ENCODE measurements around the gene CDC27. TPM values are rescaled to one million over a fixed set of nuclear protein-coding genes. Genes with fewer than 3 reads are reported as not detected.

The CDC27 gene
- polyA plus RNA-seq, 1 donor from 2014 or later: 50.1 TPM

DNA sequence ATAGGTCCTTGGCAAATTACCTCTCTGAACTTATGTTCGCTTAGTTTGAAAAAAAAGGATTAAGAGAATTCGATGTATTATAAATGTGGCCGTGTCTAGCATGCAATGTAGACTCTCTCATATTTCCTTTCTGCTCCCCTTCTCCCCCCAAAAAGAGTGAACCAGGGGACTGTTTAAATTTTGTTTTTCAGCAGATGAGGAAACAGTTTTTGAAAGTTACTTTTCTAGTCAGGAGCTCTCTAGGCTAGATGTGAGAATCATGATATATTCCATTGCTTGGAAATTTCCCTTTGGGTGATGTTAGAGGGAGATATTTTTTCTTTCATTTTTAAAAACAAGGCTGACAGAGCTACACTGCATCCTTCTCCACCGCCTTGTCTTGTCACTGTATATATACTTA lies 1.1 kb upstream of the CDC27 start:
- no peak for TF ChIP-seq POLR2AphosphoS5 (IDR thresholded peaks at IDR 0.05)
- Histone ChIP-seq H3F3A (ENCODE audit: insufficient read depth, low read length, poor library complexity, severe bottlenecking) (no peaks in the 10 kb centered on the region), H3K36me3 (ENCODE audit: insufficient read depth, low read length) (no peaks in the 10 kb centered on the region), H3K9ac (ENCODE audit: low read length) (no peak overlapping the region), H3K9me2 (ENCODE audit: insufficient read depth, low read length) (no peaks in the 10 kb centered on the region), H3K4me2 (ENCODE audit: low read length) (no peak overlapping the region), H3K79me2 (replicated peaks; ENCODE audit: insufficient read depth, low read length) (peaks cover 38% of the 10 kb centered on the region), H3K4me3 (ENCODE audit: low read length) (no peak overlapping the region), H4K20me1 (ENCODE audit: insufficient read depth) (no peaks in the 10 kb centered on the region), H3K27me3 (ENCODE audit: insufficient read depth, low read depth, low read length) (no peaks in the 10 kb centered on the region), H2AFZ (ENCODE audit: low read depth, low read length) (no peak overlapping the region), H3K27ac (ENCODE audit: low read length) (no peak overlapping the region), H3K9me3 (ENCODE audit: low read length) (no peaks in the 10 kb centered on the region)

DNA sequence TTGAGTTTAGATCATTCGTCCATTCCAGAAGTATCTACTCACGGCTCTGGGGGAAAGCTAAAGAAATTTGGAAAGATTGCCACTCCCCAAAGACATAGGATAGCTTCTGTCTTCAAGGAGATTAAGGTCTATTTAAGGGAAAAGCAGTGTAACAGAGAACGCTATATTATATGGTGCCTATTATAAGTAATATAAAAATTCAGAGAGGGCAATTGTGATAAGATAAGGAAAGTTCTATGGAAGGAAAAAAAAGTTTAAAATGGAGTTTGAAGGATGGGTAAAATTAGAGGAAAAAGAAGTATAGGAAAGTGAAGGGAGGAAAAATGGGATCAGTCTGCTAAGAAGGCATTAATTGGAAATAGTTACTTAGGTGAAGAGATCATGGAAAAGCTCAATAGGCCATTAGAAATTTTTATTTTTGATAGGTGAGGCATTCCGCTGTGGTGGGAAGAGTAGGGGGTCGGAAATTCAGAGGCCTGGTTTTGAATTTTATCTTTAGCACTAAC lies 690 bp upstream of the CDC27 start:
- H3K4me2 ChIP-seq (ENCODE audit: low read length): peak overlapping the region; percentile 54
- H3K4me3 ChIP-seq (ENCODE audit: low read length): peak overlapping the region; percentile 83
- H3K9me3 ChIP-seq (ENCODE audit: low read length): no peaks in the 10 kb centered on the region
- no peak overlapping the region for H3K27ac ChIP-seq (ENCODE audit: low read length)
- H4K20me1 ChIP-seq (ENCODE audit: insufficient read depth): no peaks in the 10 kb centered on the region
- no peaks in the 10 kb centered on the region for H3K27me3 ChIP-seq (ENCODE audit: insufficient read depth, low read depth, low read length)
- H3K9me2 ChIP-seq (ENCODE audit: insufficient read depth, low read length): no peaks in the 10 kb centered on the region
- peaks cover 40% of the 10 kb centered on the region for H3K79me2 ChIP-seq (replicated peaks; ENCODE audit: insufficient read depth, low read length)
- peak overlapping the region; percentile 35 for H2AFZ ChIP-seq (ENCODE audit: low read depth, low read length)
- no peaks in the 10 kb centered on the region for H3K36me3 ChIP-seq (ENCODE audit: insufficient read depth, low read length)
- H3K9ac ChIP-seq (ENCODE audit: low read length): peak overlapping the region; percentile 96
- H3F3A ChIP-seq (ENCODE audit: insufficient read depth, low read length, poor library complexity, severe bottlenecking): no peaks in the 10 kb centered on the region
- no peak for TF ChIP-seq SMC3 (conservative IDR thresholded peaks at IDR 0.05; ENCODE audit: poor library complexity)
- TF ChIP-seq, protein P1, sequence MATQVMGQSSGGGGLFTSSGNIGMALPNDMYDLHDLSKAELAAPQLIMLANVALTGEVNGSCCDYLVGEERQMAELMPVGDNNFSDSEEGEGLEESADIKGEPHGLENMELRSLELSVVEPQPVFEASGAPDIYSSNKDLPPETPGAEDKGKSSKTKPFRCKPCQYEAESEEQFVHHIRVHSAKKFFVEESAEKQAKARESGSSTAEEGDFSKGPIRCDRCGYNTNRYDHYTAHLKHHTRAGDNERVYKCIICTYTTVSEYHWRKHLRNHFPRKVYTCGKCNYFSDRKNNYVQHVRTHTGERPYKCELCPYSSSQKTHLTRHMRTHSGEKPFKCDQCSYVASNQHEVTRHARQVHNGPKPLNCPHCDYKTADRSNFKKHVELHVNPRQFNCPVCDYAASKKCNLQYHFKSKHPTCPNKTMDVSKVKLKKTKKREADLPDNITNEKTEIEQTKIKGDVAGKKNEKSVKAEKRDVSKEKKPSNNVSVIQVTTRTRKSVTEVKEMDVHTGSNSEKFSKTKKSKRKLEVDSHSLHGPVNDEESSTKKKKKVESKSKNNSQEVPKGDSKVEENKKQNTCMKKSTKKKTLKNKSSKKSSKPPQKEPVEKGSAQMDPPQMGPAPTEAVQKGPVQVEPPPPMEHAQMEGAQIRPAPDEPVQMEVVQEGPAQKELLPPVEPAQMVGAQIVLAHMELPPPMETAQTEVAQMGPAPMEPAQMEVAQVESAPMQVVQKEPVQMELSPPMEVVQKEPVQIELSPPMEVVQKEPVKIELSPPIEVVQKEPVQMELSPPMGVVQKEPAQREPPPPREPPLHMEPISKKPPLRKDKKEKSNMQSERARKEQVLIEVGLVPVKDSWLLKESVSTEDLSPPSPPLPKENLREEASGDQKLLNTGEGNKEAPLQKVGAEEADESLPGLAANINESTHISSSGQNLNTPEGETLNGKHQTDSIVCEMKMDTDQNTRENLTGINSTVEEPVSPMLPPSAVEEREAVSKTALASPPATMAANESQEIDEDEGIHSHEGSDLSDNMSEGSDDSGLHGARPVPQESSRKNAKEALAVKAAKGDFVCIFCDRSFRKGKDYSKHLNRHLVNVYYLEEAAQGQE (IDR thresholded peaks at IDR 0.05; ENCODE audit: borderline replicate concordance): no peak

DNA sequence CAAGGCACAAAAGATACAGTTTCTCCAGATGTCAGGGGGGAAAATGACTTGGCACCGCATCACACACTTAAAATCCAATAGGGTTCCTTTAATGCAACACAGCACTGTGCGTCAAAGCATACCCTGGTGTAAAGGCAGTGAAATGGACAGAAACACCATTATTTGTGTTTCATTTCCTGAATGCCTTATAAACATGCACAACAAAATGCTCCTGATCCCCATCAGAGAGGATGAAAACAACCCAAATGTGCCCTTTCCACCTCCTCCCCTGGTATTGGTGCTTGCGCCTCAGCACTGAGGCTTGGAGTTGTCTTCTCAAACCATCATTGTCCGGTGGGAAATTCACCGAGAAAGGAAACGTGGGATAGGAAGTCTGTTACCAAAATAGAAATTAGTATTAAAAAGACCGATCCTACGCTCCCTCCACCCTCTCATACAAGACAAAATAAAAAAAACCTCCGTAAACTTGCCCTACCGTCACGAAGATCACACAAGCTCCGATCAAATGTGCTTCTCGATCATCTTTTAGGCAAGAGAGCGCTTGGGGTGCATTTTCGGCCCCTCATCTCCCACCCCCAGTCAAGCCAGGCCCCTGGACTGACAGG lies 722 bp downstream of the CDC27 start:
- Histone ChIP-seq H3K79me2 (replicated peaks; ENCODE audit: insufficient read depth, low read length) (peaks cover 54% of the 10 kb centered on the region), H3F3A (ENCODE audit: insufficient read depth, low read length, poor library complexity, severe bottlenecking) (no peaks in the 10 kb centered on the region), H3K27ac (ENCODE audit: low read length) (peak overlapping the region; percentile 90), H3K4me3 (ENCODE audit: low read length) (peak overlapping the region; percentile 83), H4K20me1 (ENCODE audit: insufficient read depth) (no peaks in the 10 kb centered on the region), H3K4me2 (ENCODE audit: low read length) (peak overlapping the region; percentile 47), H3K9me3 (ENCODE audit: low read length) (no peaks in the 10 kb centered on the region), H3K9ac (ENCODE audit: low read length) (peak overlapping the region; percentile 96), H3K9me2 (ENCODE audit: insufficient read depth, low read length) (no peaks in the 10 kb centered on the region), H2AFZ (ENCODE audit: low read depth, low read length) (peak overlapping the region; percentile 93), H3K36me3 (ENCODE audit: insufficient read depth, low read length) (no peaks in the 10 kb centered on the region), H3K27me3 (ENCODE audit: insufficient read depth, low read depth, low read length) (no peaks in the 10 kb centered on the region)
- TF ChIP-seq, protein P2, sequence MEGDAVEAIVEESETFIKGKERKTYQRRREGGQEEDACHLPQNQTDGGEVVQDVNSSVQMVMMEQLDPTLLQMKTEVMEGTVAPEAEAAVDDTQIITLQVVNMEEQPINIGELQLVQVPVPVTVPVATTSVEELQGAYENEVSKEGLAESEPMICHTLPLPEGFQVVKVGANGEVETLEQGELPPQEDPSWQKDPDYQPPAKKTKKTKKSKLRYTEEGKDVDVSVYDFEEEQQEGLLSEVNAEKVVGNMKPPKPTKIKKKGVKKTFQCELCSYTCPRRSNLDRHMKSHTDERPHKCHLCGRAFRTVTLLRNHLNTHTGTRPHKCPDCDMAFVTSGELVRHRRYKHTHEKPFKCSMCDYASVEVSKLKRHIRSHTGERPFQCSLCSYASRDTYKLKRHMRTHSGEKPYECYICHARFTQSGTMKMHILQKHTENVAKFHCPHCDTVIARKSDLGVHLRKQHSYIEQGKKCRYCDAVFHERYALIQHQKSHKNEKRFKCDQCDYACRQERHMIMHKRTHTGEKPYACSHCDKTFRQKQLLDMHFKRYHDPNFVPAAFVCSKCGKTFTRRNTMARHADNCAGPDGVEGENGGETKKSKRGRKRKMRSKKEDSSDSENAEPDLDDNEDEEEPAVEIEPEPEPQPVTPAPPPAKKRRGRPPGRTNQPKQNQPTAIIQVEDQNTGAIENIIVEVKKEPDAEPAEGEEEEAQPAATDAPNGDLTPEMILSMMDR (IDR thresholded peaks at IDR 0.05; ENCODE audit: poor library complexity, severe bottlenecking): no peak
- TF ChIP-seq MXI1 (conservative IDR thresholded peaks at IDR 0.05; ENCODE audit: poor library complexity, severe bottlenecking) (no peak), SMC3 (conservative IDR thresholded peaks at IDR 0.05; ENCODE audit: poor library complexity) (no peak), EP300 (conservative IDR thresholded peaks at IDR 0.05; ENCODE audit: poor library complexity, severe bottlenecking) (no peak)

All from neural cell (in vitro differentiated cells).